MM.1S (cell line): ENCODE measurements around the gene ASCL2.

Source experiments
- DNase-seq: peaks from one replicate; pipeline ENCODE4 v3.0.0-alpha.2; 2015
- H2AFZ ChIP-seq: fragments of 300-600 bp; sonication (generic); 2 replicates; pipeline ENCODE4 v1.6.0; 2016; ENCODE audit warnings: antibody characterized with exemption, low read length
- H3F3A ChIP-seq: fragments of 300-600 bp; sonication (generic); 2 replicates; pipeline ENCODE4 v1.6.1; 2016; ENCODE audit warnings: mild to moderate bottlenecking, antibody characterized with exemption, low read length, moderate library complexity, mixed read lengths; ENCODE audit not compliant: insufficient read depth
- H3K27ac ChIP-seq: fragments of 300-600 bp; sonication (generic); 2 replicates; pipeline ENCODE4 v1.5.1; 2016; ENCODE audit warnings: mild to moderate bottlenecking, low read length
- H3K27me3 ChIP-seq: fragments of 300-600 bp; sonication (generic); replicated peaks from 2 replicates; pipeline ENCODE4 v1.6.0; 2016; ENCODE audit warnings: low read length; ENCODE audit not compliant: insufficient read depth
- H3K36me3 ChIP-seq: fragments of 300-600 bp; sonication (generic); replicated peaks from 2 replicates; pipeline ENCODE4 v1.6.1; 2016; ENCODE audit warnings: mild to moderate bottlenecking, low read length, mixed read lengths; ENCODE audit not compliant: insufficient read depth
- H3K4me1 ChIP-seq: fragments of 300-600 bp; sonication (generic); 2 replicates; pipeline ENCODE4 v1.6.1; 2016; ENCODE audit warnings: low read length, mixed read lengths
- H3K4me2 ChIP-seq: fragments of 300-600 bp; sonication (generic); 2 replicates; pipeline ENCODE4 v1.6.0; 2016; ENCODE audit warnings: low read depth, low read length
- H3K4me3 ChIP-seq: fragments of 300-600 bp; sonication (generic); 2 replicates; pipeline ENCODE4 v1.5.1; 2016; ENCODE audit warnings: low read length, mixed read lengths
- H3K79me2 ChIP-seq: fragments of 300-600 bp; sonication (generic); 2 replicates; pipeline ENCODE4 v1.6.1; 2016; ENCODE audit warnings: mixed run types, low read length, mixed read lengths
- H3K9ac ChIP-seq: fragments of 300-600 bp; sonication (generic); 2 replicates; pipeline ENCODE4 v1.6.1; 2016; ENCODE audit warnings: low read length, mixed read lengths
- H3K9me2 ChIP-seq: fragments of 300-600 bp; sonication (generic); replicated peaks from 2 replicates; pipeline ENCODE4 v1.6.1; 2016; ENCODE audit warnings: mild to moderate bottlenecking, low read length, mixed read lengths; ENCODE audit not compliant: insufficient read depth
- H3K9me3 ChIP-seq: fragments of 300-600 bp; sonication (generic); replicated peaks from 2 replicates; pipeline ENCODE4 v1.6.1; 2016; ENCODE audit warnings: mild to moderate bottlenecking, low read length, mixed read lengths; ENCODE audit not compliant: insufficient read depth
- H4K20me1 ChIP-seq: fragments of 300-600 bp; sonication (generic); 2 replicates; pipeline ENCODE4 v1.6.1; 2016; ENCODE audit warnings: mild to moderate bottlenecking, low read length, moderate library complexity, mixed read lengths; ENCODE audit not compliant: insufficient read depth
- EZH2 ChIP-seq: fragments of 300-600 bp; sonication (generic); optimal IDR thresholded peaks from 2 replicates; pipeline ENCODE3; 2017; ENCODE audit warnings: low read depth, mild to moderate bottlenecking, antibody characterized with exemption, low read length, mixed read lengths
- EZH2phosphoT487 ChIP-seq: fragments of 300-600 bp; sonication (generic); IDR thresholded peaks from 2 replicates; pipeline ENCODE4 v1.6.1; 2018; ENCODE audit warnings: antibody characterized with exemption, low read length
- TF ChIP-seq, protein P1 (sequence below): fragments of 300-600 bp; sonication (generic); IDR thresholded peaks from 2 replicates; pipeline ENCODE4 v1.5.1; 2016; ENCODE audit warnings: antibody characterized with exemption, low read length, mixed read lengths

ASCL2 gene

DNA sequence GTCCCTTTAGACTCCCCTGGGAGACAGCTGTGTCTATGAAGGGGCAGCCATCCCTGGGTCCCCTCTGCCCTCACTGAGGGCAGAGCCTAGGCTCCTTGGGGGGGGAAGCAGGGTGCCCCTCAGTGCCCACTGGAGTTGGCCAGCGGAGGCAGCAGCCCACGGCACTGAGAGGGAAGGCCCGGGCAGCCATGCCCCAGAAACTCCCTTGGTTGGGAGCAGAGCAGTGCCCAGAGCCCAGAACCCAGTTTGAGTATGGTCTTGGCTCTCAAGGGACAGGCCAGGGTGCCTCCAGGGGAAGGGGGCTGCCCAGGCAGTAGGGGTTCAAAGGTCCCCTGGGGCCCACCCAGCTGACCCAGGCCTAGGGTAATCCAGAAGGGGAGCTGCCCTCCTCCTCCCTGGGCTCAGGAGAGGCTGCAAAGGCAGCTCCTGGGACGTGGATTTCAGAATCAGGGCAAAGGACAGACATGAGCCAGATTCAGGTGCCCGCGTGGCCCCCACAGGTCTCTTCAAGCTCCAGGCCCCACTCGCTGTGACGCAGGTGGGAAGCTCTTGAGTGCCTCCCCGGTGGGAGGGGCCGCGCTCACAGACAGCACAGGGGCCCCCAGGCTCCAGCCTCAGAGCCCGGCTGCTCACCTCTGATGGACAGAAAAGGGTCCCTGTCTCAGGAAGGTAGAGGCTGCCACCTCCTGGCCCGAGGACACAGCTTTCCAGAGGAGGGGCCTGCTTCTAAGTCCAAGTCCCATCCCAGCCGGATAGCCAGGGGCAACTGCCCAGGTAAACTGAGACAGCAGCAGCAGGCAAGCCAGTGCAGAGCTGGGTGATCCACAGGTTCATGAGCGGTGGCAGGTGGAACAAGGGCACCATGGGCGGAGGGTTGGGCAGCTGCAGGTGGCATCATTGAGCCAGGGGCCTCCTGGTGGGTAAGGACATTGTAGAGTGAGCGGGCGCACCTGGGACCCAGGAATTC is 28.7 kb upstream of the ASCL2 start:
- no peak for DNase-seq
- Histone ChIP-seq H3K9ac (no peak overlapping the region), H3K4me1 (no peaks in the 10 kb centered on the region)

DNA sequence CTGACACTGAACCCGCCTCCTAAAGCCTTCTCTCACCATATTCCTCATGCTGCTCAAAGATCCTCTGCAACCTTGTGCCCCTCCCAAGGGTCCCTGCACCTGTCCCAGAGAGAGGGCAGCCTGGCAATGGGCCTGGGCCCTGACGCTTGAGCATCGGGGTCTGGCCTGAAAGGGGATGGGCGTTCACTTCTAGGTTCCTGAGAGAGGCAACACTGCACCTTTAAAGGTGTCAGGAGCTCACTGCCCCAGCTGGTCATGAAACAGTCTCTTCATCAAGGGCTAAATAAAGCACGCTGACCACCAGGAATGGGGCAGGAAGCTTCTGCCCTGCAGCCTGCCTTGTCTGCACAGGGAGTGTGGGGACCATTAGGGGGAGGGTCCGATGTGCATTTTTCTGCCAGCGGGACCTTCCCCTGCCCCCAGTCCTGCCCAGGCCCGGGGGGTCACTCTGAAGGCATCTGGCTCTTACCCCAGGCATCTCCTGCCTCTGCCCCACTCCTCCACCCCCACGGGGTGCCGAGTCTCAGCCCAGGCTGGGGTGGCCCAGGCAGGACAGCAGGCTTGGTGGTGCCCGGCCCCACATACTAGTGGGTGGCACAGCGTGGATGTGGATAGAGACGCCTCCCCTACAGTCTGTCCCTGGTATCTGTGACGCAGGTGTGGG is 27.9 kb upstream of the ASCL2 start:
- H3K4me3 ChIP-seq: no peak overlapping the region
- TF ChIP-seq EZH2phosphoT487 (no peak), EZH2 (no peak)
- TF ChIP-seq, protein P1, sequence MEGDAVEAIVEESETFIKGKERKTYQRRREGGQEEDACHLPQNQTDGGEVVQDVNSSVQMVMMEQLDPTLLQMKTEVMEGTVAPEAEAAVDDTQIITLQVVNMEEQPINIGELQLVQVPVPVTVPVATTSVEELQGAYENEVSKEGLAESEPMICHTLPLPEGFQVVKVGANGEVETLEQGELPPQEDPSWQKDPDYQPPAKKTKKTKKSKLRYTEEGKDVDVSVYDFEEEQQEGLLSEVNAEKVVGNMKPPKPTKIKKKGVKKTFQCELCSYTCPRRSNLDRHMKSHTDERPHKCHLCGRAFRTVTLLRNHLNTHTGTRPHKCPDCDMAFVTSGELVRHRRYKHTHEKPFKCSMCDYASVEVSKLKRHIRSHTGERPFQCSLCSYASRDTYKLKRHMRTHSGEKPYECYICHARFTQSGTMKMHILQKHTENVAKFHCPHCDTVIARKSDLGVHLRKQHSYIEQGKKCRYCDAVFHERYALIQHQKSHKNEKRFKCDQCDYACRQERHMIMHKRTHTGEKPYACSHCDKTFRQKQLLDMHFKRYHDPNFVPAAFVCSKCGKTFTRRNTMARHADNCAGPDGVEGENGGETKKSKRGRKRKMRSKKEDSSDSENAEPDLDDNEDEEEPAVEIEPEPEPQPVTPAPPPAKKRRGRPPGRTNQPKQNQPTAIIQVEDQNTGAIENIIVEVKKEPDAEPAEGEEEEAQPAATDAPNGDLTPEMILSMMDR: no peak

More for the DNA sequence above, 28.7 kb upstream of the ASCL2 start:
- Histone ChIP-seq H3K9me2 (no peaks in the 10 kb centered on the region), H2AFZ (no peak overlapping the region), H3K36me3 (no peaks in the 10 kb centered on the region), H3K27me3 (peaks cover 91% of the 10 kb centered on the region), H3F3A (no peaks in the 10 kb centered on the region), H4K20me1 (no peaks in the 10 kb centered on the region), H3K4me2 (no peak overlapping the region), H3K9me3 (no peaks in the 10 kb centered on the region), H3K27ac (no peak overlapping the region), H3K4me3 (no peak overlapping the region), H3K79me2 (no peaks in the 10 kb centered on the region)
- TF ChIP-seq, protein P1: no peak
- no peak for TF ChIP-seq EZH2
- TF ChIP-seq EZH2phosphoT487: no peak

DNA sequence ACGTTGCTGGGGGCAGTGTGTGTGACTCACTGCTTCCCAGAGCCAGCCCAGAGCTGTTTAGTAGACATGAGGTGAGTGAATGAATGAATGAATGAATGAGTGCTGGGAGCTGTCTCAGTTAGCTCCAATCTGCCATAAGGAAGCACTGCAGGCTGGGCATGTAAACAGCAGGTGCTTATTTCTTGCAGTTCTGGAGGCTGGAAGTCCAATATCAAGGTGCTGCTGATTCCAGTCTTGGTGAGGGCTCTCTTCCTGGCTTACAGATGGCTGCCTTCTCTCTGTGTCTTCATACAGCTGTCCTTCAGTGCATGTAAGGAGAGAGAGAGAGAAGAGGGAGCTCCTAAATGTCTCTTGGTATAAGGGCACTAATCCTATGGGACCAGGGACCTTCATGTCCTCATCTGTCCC is 27.2 kb upstream of the ASCL2 start:
- Histone ChIP-seq H3K4me1 (no peaks in the 10 kb centered on the region), H3K9ac (no peak overlapping the region), H3K4me3 (no peak overlapping the region), H3K27me3 (peaks cover 93% of the 10 kb centered on the region), H3K36me3 (no peaks in the 10 kb centered on the region), H3K79me2 (no peaks in the 10 kb centered on the region), H2AFZ (no peak overlapping the region), H3K9me3 (no peaks in the 10 kb centered on the region), H3K27ac (no peak overlapping the region), H3F3A (no peaks in the 10 kb centered on the region), H4K20me1 (no peaks in the 10 kb centered on the region), H3K9me2 (no peaks in the 10 kb centered on the region), H3K4me2 (no peak overlapping the region)
- TF ChIP-seq EZH2 (no peak), EZH2phosphoT487 (no peak)
- TF ChIP-seq, protein P1: no peak
- DNase-seq: no peak

More for the DNA sequence above, 27.9 kb upstream of the ASCL2 start:
- no peaks in the 10 kb centered on the region for H3F3A ChIP-seq
- H3K27ac ChIP-seq: no peak overlapping the region
- no peaks in the 10 kb centered on the region for H3K79me2 ChIP-seq
- H3K9ac ChIP-seq: no peak overlapping the region
- no peaks in the 10 kb centered on the region for H3K36me3 ChIP-seq
- DNase-seq: no peak
- H3K4me1 ChIP-seq: no peaks in the 10 kb centered on the region
- H2AFZ ChIP-seq: no peak overlapping the region
- H3K9me2 ChIP-seq: no peaks in the 10 kb centered on the region
- no peaks in the 10 kb centered on the region for H3K9me3 ChIP-seq
- H3K27me3 ChIP-seq: peaks cover 93% of the 10 kb centered on the region
- no peaks in the 10 kb centered on the region for H4K20me1 ChIP-seq
- no peak overlapping the region for H3K4me2 ChIP-seq
